ENCODE data around the gene SLC41A3.

The SLC41A3 gene

GRCh38 chr3:126064627-126065258, 19.2 kb downstream of the SLC41A3 start:
- H3K9me3 Mint-ChIP-seq = no peaks in the 10 kb centered on the region
- DNase-seq = no peak
- H3K27ac Mint-ChIP-seq = no peak overlapping the region
- H3K27me3 Mint-ChIP-seq = no peaks in the 10 kb centered on the region
- peaks cover 36% of the 10 kb centered on the region for H3K36me3 Mint-ChIP-seq (ENCODE audit: low read depth)
- H3K4me3 Mint-ChIP-seq = no peak overlapping the region
- peaks cover 14% of the 10 kb centered on the region for H3K4me1 Mint-ChIP-seq (ENCODE audit: low read depth)

GRCh38 chr3:126063358-126063965, 20.5 kb downstream of the SLC41A3 start:
- DNase-seq = no peak
- no peaks in the 10 kb centered on the region for H3K9me3 Mint-ChIP-seq
- peaks cover 14% of the 10 kb centered on the region for H3K4me1 Mint-ChIP-seq (ENCODE audit: low read depth)
- peak overlapping the region; percentile 20 for H3K27ac Mint-ChIP-seq
- H3K36me3 Mint-ChIP-seq (ENCODE audit: low read depth) = peaks cover 44% of the 10 kb centered on the region
- no peaks in the 10 kb centered on the region for H3K27me3 Mint-ChIP-seq
- H3K4me3 Mint-ChIP-seq = no peak overlapping the region

DNA sequence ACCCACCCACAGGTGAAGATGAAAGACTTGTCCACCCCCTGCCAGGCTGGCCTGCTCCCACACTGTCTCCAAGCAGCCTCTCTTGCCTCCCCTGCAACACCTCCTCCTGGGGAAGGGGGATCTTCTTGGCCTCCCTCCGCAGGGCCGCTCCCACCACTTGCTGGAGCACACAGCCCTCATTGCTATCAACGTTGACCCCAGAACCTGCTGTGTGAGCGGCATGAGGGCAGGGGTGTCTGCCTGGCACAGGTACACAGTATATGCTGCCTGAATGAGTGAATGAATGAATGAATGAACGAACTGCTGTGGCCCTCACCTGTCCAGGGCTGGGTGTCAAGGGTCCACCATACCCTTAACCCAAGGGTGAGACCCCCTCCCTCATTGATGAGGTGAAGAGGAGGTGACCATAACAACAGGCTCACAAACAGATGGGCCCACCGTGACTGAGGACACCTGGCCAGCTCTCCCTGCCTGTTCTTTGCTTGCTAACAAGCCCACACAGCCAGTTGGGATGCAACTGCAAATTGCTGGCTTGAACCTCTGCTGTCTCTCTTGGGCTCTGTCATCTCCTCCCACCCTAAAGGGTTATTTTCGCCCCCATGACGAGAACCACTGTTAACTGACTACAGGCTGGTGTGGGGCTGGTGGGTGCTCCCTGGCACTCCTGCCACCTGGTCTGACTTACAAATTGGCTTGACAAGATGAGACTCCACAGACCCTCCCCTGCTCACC, 22.5 kb downstream of the SLC41A3 start:
- Mint-ChIP-seq H3K4me1 (ENCODE audit: low read depth) (peaks cover 14% of the 10 kb centered on the region), H3K27ac (no peak overlapping the region), H3K36me3 (ENCODE audit: low read depth) (peaks cover 31% of the 10 kb centered on the region), H3K4me3 (no peak overlapping the region), H3K9me3 (no peaks in the 10 kb centered on the region), H3K27me3 (no peaks in the 10 kb centered on the region)
- DNase-seq = no peak

- DNase-seq = no peak
- Mint-ChIP-seq H3K9me3 (no peaks in the 10 kb centered on the region), H3K36me3 (ENCODE audit: low read depth) (peaks cover 23% of the 10 kb centered on the region), H3K4me1 (ENCODE audit: low read depth) (peaks cover 14% of the 10 kb centered on the region), H3K4me3 (no peak overlapping the region), H3K27me3 (no peaks in the 10 kb centered on the region), H3K27ac (no peak overlapping the region)
Measured at GRCh38 chr3:126060613-126061145, 23.2 kb downstream of the SLC41A3 start.

GRCh38 chr3:126058666-126059065, 25.3 kb downstream of the SLC41A3 start:
- no peak for DNase-seq
- Mint-ChIP-seq H3K27me3 (no peaks in the 10 kb centered on the region), H3K4me3 (no peak overlapping the region), H3K27ac (no peak overlapping the region), H3K36me3 (ENCODE audit: low read depth) (peaks cover 13% of the 10 kb centered on the region), H3K4me1 (ENCODE audit: low read depth) (peaks cover 8% of the 10 kb centered on the region), H3K9me3 (no peaks in the 10 kb centered on the region)

GRCh38 chr3:126057936-126058335, 26.0 kb downstream of the SLC41A3 start:
- no peak overlapping the region for H3K4me3 Mint-ChIP-seq
- DNase-seq = no peak
- no peaks in the 10 kb centered on the region for H3K27me3 Mint-ChIP-seq
- H3K36me3 Mint-ChIP-seq (ENCODE audit: low read depth) = peaks cover 11% of the 10 kb centered on the region
- H3K4me1 Mint-ChIP-seq (ENCODE audit: low read depth) = peaks cover 7% of the 10 kb centered on the region
- H3K9me3 Mint-ChIP-seq = no peaks in the 10 kb centered on the region
- H3K27ac Mint-ChIP-seq = no peak overlapping the region

GRCh38 chr3:126057501-126057819, 26.5 kb downstream of the SLC41A3 start:
- H3K27ac Mint-ChIP-seq = no peak overlapping the region
- no peaks in the 10 kb centered on the region for H3K9me3 Mint-ChIP-seq
- H3K4me3 Mint-ChIP-seq = no peak overlapping the region
- no peak for DNase-seq
- peaks cover 10% of the 10 kb centered on the region for H3K4me1 Mint-ChIP-seq (ENCODE audit: low read depth)
- no peaks in the 10 kb centered on the region for H3K27me3 Mint-ChIP-seq
- H3K36me3 Mint-ChIP-seq (ENCODE audit: low read depth) = peaks cover 11% of the 10 kb centered on the region

DNA sequence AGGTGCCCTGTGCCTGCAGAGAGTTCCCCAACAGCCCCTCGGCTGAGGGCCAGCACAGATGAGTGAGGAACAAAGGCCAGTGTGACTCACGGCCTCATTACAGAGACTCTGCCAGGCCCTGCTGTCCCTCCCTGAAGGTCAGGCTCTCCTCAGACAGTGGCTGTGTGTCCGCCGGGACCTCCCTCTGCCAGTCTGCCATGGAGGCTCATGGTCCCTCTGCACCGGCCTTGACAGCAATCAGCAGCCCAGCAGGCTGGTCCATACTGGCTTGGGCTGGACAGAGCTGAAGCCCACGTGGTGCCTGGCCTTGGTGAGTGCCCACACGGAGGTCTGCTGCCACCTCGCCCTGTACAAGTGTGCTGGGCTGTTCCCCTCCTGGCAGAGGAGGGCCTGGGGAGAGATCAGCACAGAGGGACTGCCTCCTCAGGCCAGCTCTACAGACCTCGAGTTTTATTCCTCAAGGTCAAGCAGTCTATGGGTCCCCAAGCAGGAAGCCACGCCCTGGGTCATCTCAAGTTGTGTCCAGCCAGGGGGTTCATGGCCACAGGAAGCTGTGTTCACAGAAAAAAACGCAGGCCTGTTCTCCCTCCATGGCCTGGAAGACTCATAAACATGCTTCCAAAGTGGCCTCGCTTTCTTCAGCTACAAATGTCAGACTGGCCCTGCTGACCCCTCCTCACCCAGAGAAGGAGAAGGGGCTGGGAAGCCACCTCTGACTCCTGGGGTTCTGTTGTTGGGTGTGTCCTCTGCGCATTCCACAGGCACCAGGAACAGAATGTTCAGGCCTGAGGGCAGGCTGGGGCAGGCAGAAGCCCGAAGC, 27.0 kb downstream of the SLC41A3 start:
- Mint-ChIP-seq H3K9me3 (no peaks in the 10 kb centered on the region), H3K27ac (no peak overlapping the region), H3K27me3 (no peaks in the 10 kb centered on the region), H3K4me3 (no peak overlapping the region), H3K4me1 (ENCODE audit: low read depth) (peaks cover 11% of the 10 kb centered on the region), H3K36me3 (ENCODE audit: low read depth) (peaks cover 11% of the 10 kb centered on the region)
- DNase-seq = no peak

GRCh38 chr3:126056088-126056487, 27.8 kb downstream of the SLC41A3 start:
- no peak overlapping the region for H3K27ac Mint-ChIP-seq
- H3K4me3 Mint-ChIP-seq = no peak overlapping the region
- H3K9me3 Mint-ChIP-seq = no peaks in the 10 kb centered on the region
- peaks cover 11% of the 10 kb centered on the region for H3K4me1 Mint-ChIP-seq (ENCODE audit: low read depth)
- H3K36me3 Mint-ChIP-seq (ENCODE audit: low read depth) = peaks cover 11% of the 10 kb centered on the region
- H3K27me3 Mint-ChIP-seq = no peaks in the 10 kb centered on the region
- DNase-seq = no peak

- no peak for DNase-seq
- Mint-ChIP-seq H3K36me3 (ENCODE audit: low read depth) (peaks cover 16% of the 10 kb centered on the region), H3K4me1 (ENCODE audit: low read depth) (peaks cover 11% of the 10 kb centered on the region), H3K27me3 (no peaks in the 10 kb centered on the region), H3K9me3 (no peaks in the 10 kb centered on the region), H3K4me3 (no peak overlapping the region), H3K27ac (no peak overlapping the region)
Measured at GRCh38 chr3:126054870-126055269, 29.1 kb downstream of the SLC41A3 start.

DNA sequence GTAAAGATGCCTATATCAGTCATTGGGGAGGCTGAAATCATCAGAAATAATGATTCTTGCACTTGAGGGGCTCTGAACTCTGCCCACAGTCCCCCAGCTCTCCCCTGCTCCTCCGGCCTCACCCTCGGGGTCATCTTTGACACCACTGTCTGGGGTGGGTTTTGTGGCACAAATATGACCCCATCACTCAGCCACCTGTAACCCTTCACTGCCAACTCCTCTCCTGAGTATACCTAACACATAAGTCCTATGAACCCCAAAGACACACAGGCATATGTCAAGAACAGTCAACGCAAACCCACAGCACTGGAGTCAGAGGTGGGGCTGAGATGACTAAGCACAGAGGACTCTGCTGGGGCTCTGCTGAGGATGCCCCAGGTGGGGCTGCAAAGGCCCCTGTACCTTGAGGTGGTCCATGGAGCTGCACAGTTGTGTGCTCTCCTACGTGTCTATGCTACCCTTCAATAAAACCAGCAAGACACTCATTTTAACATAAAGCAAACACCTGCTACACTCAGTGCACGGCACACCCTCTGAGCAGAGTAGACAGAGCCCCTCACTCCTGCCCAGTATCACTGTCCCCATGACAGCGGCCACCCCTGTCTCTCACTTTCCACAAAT, 29.9 kb downstream of the SLC41A3 start:
- Mint-ChIP-seq H3K4me1 (ENCODE audit: low read depth) (peaks cover 11% of the 10 kb centered on the region), H3K27me3 (no peaks in the 10 kb centered on the region), H3K4me3 (no peak overlapping the region), H3K36me3 (ENCODE audit: low read depth) (peaks cover 16% of the 10 kb centered on the region), H3K27ac (peak overlapping the region; percentile 1), H3K9me3 (no peaks in the 10 kb centered on the region)
- DNase-seq = no peak

DNA sequence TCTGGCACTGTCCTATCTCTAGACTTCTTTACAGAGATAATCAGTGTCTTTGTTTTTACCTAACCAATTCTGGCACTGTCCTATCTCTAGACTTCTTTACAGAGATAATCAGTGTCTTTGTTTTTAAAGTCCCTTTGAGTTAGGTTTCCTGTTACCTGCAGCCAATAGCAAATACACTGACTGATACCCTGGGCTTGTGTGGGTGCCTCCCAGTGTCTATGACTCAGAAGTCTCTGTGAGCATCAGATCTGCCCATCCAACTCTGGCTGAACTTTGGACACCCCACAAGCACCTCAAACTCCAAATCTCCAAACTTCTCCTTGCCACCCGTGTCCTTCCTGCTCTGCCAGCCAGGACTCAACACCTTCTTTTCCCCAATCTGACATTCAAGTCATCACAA, 30.4 kb downstream of the SLC41A3 start:
- H3K27me3 Mint-ChIP-seq = no peaks in the 10 kb centered on the region
- DNase-seq = no peak
- H3K4me1 Mint-ChIP-seq (ENCODE audit: low read depth) = peaks cover 11% of the 10 kb centered on the region
- peaks cover 13% of the 10 kb centered on the region for H3K36me3 Mint-ChIP-seq (ENCODE audit: low read depth)
- H3K9me3 Mint-ChIP-seq = no peaks in the 10 kb centered on the region
- H3K27ac Mint-ChIP-seq = peak overlapping the region; percentile 1
- no peak overlapping the region for H3K4me3 Mint-ChIP-seq

DNA sequence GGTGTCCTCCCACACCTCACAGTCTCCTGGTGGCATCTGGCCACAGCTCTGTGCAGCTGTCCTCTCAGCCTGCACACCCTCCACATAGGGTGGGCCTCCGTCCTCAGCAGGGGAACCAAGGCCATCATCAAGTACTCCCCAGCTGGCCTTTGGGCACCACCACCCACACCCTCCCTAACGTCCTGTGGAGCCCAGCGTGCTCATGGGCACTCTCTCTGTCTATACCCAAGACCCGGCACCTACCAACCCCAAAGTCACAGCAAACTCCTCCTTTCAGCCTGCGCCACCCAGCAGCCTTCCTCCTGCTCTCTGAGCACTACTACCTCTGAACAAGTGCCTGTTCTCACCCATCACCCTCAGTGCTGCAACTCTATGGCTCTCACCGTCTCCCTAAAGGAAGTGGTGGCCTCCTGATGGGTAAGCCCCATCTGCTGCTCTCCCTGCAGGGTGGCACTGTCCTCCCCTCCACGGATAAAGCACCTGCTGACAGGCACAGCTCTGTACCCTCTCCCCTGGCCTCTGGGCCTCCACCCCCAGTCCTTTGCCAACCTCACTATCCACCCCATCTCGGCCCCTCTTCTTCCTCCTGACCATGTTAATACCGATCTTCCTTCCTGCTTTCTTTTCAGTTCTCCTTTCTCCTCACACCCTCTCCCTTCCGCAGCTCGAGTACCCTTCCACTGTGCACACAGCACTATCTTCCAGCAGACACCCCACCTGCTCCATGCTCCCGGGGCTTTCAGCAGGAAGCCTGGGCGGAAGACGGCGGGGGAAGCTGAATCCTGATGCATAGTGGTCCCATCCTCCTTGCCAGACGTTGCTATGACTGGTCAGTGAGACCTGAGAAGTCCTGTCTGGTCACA, 31.5 kb downstream of the SLC41A3 start:
- peaks cover 14% of the 10 kb centered on the region for H3K36me3 Mint-ChIP-seq (ENCODE audit: low read depth)
- H3K4me1 Mint-ChIP-seq (ENCODE audit: low read depth) = peaks cover 11% of the 10 kb centered on the region
- H3K27me3 Mint-ChIP-seq = no peaks in the 10 kb centered on the region
- H3K4me3 Mint-ChIP-seq = no peak overlapping the region
- H3K27ac Mint-ChIP-seq = peak overlapping the region; percentile 41
- DNase-seq = no peak
- no peaks in the 10 kb centered on the region for H3K9me3 Mint-ChIP-seq
